OCI-LY3 (cell line): ENCODE data around the gene MAML1.

Experiments
- H2AFZ ChIP-seq: fragments of 200-600, 300-600 bp; shearing (Covaris generic); 2 replicates; pipeline ENCODE4 v1.6.0; 2014; ENCODE audit warnings: antibody characterized with exemption, low read depth, low read length
- H3K27ac ChIP-seq: fragments of 200-600, 300-600 bp; sonication (generic); 2 replicates; pipeline ENCODE4 v1.5.1; 2014; ENCODE audit warnings: mild to moderate bottlenecking, low read length, moderate library complexity, mixed read lengths
- H3K27me3 ChIP-seq: fragments of 200-600, 300-600 bp; sonication (generic); 2 replicates; pipeline ENCODE4 v1.6.1; 2014; ENCODE audit warnings: low read depth, low read length, mixed read lengths
- H3K36me3 ChIP-seq: fragments of 200-600, 300-600 bp; sonication (generic); replicated peaks from 2 replicates; pipeline ENCODE3; 2014; ENCODE audit warnings: low read depth, low read length, mixed read lengths
- H3K4me1 ChIP-seq: fragments of 300-600, 200-600 bp; sonication (generic); 2 replicates; pipeline ENCODE4 v1.6.1; 2014; ENCODE audit warnings: low read length, mixed read lengths
- H3K4me2 ChIP-seq: fragments of 200-600, 300-600 bp; sonication (generic); 2 replicates; pipeline ENCODE4 v1.6.1; 2014; ENCODE audit warnings: low read length, mixed read lengths
- H3K4me3 ChIP-seq: fragments of 300-600, 200-600 bp; sonication (generic); 2 replicates; pipeline ENCODE4 v1.5.1; 2014; ENCODE audit warnings: antibody characterized with exemption, mild to moderate bottlenecking, low read length, moderate library complexity
- H3K79me2 ChIP-seq: fragments of 300-600, 200-600 bp; shearing (Covaris generic); 2 replicates; pipeline ENCODE4 v1.6.1; 2014; ENCODE audit warnings: mild to moderate bottlenecking, low read length, mixed read lengths
- H3K9ac ChIP-seq: fragments of 300-600, 200-600 bp; shearing (Covaris generic); 2 replicates; pipeline ENCODE4 v1.6.0; 2014; ENCODE audit warnings: mild to moderate bottlenecking, low read length, moderate library complexity
- H3K9me3 ChIP-seq: fragments of 200-600, 300-600 bp; shearing (Covaris generic); 2 replicates; pipeline ENCODE4 v1.6.1; 2014; ENCODE audit warnings: low read length, mixed read lengths; ENCODE audit not compliant: insufficient read depth
- H4K20me1 ChIP-seq: fragments of 200-600, 300-600 bp; sonication (generic); 2 replicates; pipeline ENCODE4 v1.6.1; 2016; ENCODE audit warnings: low read length, mixed read lengths; ENCODE audit not compliant: insufficient read depth
- EZH2phosphoT487 ChIP-seq: fragments of 200-600 bp; shearing (Covaris generic); IDR thresholded peaks from 2 replicates; pipeline ENCODE4 v1.6.1; 2018; ENCODE audit warnings: antibody characterized with exemption, mixed run types, low read depth
- TF ChIP-seq, protein P1 (sequence below): fragments of 200-600, 300-600 bp; sonication (generic); IDR thresholded peaks from 2 replicates; pipeline ENCODE4 v1.5.1; 2014; ENCODE audit warnings: antibody characterized with exemption, low read length, low read depth

MAML1 gene

DNA sequence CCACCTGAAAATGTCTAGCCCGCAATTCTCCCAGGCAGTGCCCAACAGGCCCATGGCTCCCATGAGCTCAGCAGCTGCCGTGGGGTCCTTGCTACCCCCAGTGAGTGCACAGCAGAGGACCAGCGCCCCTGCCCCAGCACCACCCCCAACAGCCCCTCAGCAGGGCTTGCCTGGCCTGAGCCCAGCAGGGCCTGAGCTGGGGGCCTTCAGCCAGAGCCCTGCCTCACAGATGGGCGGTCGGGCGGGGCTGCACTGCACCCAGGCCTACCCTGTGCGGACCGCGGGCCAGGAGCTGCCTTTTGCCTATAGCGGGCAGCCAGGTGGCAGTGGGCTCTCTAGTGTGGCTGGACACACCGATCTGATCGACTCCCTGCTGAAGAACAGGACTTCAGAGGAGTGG, 41.8 kb downstream of the MAML1 start:
- Histone ChIP-seq H3K4me1 (no peaks in the 10 kb centered on the region), H3K27ac (no peak overlapping the region), H3K36me3 (peaks cover 62% of the 10 kb centered on the region), H4K20me1 (no peaks in the 10 kb centered on the region), H3K79me2 (no peaks in the 10 kb centered on the region), H3K4me3 (no peak overlapping the region), H3K9me3 (no peaks in the 10 kb centered on the region), H2AFZ (no peak overlapping the region), H3K27me3 (no peaks in the 10 kb centered on the region), H3K4me2 (no peak overlapping the region), H3K9ac (no peak overlapping the region)
- TF ChIP-seq, protein P1, sequence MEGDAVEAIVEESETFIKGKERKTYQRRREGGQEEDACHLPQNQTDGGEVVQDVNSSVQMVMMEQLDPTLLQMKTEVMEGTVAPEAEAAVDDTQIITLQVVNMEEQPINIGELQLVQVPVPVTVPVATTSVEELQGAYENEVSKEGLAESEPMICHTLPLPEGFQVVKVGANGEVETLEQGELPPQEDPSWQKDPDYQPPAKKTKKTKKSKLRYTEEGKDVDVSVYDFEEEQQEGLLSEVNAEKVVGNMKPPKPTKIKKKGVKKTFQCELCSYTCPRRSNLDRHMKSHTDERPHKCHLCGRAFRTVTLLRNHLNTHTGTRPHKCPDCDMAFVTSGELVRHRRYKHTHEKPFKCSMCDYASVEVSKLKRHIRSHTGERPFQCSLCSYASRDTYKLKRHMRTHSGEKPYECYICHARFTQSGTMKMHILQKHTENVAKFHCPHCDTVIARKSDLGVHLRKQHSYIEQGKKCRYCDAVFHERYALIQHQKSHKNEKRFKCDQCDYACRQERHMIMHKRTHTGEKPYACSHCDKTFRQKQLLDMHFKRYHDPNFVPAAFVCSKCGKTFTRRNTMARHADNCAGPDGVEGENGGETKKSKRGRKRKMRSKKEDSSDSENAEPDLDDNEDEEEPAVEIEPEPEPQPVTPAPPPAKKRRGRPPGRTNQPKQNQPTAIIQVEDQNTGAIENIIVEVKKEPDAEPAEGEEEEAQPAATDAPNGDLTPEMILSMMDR: no peak
- no peak for TF ChIP-seq EZH2phosphoT487

DNA sequence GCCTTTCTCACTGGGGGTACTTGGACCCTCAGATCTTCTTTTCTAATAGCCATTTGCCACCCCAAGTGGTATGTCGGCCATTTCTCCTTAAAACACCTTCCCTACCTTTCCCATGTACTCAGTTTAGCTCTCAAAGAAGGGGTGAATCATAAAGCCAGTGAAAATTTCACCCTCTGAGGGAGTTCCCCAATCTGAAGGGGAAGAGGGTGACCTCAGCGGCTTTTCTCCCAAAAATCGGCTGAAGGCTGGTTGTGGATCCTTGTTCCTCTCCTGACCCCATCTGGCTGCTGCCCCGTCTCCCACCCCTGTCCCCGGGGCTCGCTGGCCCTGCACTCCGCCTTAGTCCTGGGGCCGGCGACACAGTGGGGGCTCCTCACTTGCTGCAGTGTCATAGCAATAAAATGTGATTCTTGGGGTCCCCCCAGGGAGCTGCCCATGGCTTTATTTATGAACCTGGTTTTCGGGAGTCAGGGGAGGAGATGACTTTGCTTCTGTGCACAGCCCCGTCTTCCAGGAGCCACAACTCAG, 43.9 kb downstream of the MAML1 start:
- no peak overlapping the region for H3K4me3 ChIP-seq
- H3K4me2 ChIP-seq: no peak overlapping the region
- TF ChIP-seq, protein P1: no peak
- no peak for TF ChIP-seq EZH2phosphoT487
- H3K27ac ChIP-seq: no peak overlapping the region
- no peaks in the 10 kb centered on the region for H3K9me3 ChIP-seq
- no peak overlapping the region for H3K9ac ChIP-seq
- peaks cover 50% of the 10 kb centered on the region for H3K36me3 ChIP-seq
- no peaks in the 10 kb centered on the region for H3K4me1 ChIP-seq
- H4K20me1 ChIP-seq: no peaks in the 10 kb centered on the region
- H2AFZ ChIP-seq: no peak overlapping the region
- H3K27me3 ChIP-seq: no peaks in the 10 kb centered on the region
- H3K79me2 ChIP-seq: no peaks in the 10 kb centered on the region

DNA sequence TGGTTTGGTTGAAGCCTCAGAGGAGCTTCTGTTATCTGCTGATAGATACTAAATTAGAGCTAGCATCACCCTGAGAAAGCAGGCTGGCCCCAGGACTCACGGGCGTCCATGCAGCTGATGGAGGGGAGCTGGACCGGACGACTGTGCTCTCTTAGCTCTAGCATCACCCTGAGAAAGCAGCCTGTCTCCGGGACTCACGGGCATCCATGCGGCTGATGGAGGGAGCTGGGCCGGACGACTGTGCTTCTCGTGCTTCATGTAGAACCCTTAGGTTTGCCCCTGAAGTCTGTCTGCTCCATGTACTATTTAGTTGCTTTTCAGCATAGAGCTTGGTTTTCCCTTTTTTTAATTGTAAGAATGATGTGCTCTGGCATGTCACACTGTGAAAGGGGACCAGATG, 44.8 kb downstream of the MAML1 start:
- H3K79me2 ChIP-seq: no peaks in the 10 kb centered on the region
- no peak overlapping the region for H3K4me2 ChIP-seq
- no peak for TF ChIP-seq EZH2phosphoT487
- TF ChIP-seq, protein P1: no peak
- H3K36me3 ChIP-seq: peaks cover 43% of the 10 kb centered on the region
- H2AFZ ChIP-seq: no peak overlapping the region
- no peak overlapping the region for H3K27ac ChIP-seq
- H3K9ac ChIP-seq: no peak overlapping the region
- H3K4me3 ChIP-seq: no peak overlapping the region
- no peaks in the 10 kb centered on the region for H3K4me1 ChIP-seq
- no peaks in the 10 kb centered on the region for H4K20me1 ChIP-seq
- H3K27me3 ChIP-seq: no peaks in the 10 kb centered on the region
- H3K9me3 ChIP-seq: no peaks in the 10 kb centered on the region

DNA sequence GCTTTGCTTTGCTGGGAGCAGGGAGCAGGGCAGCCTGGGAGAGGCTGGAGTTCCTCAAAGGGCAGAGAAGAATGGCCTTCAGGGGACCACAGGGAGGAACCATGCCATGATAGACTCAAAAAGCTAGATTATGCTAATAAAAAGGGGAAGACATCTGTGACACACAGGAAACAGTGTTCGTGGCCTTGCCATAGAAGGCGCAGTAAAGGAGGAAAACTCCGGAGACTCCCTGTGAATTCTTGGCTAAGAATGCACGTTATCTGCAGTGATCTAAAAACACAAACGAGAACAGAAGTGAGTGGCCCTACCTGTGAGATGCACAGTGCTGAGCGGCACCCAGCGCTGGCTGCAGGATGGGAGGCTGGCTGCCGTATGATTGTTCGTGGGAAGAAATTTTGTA, 45.3 kb downstream of the MAML1 start:
- no peak overlapping the region for H2AFZ ChIP-seq
- H4K20me1 ChIP-seq: no peaks in the 10 kb centered on the region
- H3K4me2 ChIP-seq: no peak overlapping the region
- no peaks in the 10 kb centered on the region for H3K79me2 ChIP-seq
- peaks cover 40% of the 10 kb centered on the region for H3K36me3 ChIP-seq
- H3K4me1 ChIP-seq: no peaks in the 10 kb centered on the region
- H3K27me3 ChIP-seq: no peaks in the 10 kb centered on the region
- H3K4me3 ChIP-seq: no peak overlapping the region
- H3K9ac ChIP-seq: no peak overlapping the region
- TF ChIP-seq EZH2phosphoT487: no peak
- TF ChIP-seq, protein P1: no peak
- H3K27ac ChIP-seq: no peak overlapping the region
- no peaks in the 10 kb centered on the region for H3K9me3 ChIP-seq
